HG03457 (cell line): ENCODE results near the gene POMT1.
"Not testable (repeated sequence)": the region's sequence is repeated elsewhere in the genome, so short reads cannot be mapped to it uniquely, and the experiment has no call there.

Experiments
- ATAC-seq: cut with Tn5 transposase; IDR thresholded peaks from one replicate; pipeline ENCODE4 v1.9.1; 2021; ENCODE audit warnings: moderate number of reproducible peaks; ENCODE audit not compliant: unreplicated experiment

The POMT1 gene

DNA sequence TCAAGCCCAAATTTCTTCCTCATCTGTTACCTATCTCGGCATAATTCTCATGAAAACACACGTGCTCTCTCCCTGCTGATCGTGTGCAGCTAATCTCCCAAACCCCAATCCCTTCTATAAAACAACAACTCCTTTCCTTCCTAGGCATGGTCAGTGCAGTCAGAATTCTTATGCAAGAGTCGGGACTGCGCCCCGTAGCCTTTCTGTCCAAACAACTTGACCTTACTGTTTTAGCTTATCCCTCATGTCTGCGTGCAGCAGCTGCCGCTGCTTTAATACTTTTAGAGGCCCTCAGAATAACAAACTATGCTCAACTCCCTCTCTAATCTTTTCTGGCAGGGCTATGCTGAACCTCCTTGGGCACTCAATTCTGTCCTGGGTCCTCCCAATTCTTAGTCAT lies 47.7 kb downstream of the POMT1 start:
- not testable (repeated sequence) for ATAC-seq

DNA sequence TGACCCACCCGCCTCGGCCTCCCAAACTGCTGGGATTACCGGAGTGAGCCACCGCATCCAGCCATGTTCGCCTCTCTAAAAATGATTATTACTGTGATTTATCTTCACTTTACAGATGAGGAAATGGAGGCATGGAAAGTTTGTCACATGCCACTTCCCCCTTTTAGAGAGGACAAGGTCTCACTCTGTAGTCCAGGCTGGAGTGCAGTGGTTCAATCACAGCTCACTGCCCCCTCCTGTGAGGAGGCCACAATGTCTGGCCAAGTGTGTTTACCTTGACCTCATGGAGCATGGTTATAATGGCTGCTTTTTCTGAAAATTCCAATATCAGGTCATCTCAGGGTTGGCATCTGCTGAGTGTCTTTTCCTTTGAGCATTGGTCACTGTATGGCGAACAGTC lies 49.3 kb downstream of the POMT1 start:
- no peak for ATAC-seq

DNA sequence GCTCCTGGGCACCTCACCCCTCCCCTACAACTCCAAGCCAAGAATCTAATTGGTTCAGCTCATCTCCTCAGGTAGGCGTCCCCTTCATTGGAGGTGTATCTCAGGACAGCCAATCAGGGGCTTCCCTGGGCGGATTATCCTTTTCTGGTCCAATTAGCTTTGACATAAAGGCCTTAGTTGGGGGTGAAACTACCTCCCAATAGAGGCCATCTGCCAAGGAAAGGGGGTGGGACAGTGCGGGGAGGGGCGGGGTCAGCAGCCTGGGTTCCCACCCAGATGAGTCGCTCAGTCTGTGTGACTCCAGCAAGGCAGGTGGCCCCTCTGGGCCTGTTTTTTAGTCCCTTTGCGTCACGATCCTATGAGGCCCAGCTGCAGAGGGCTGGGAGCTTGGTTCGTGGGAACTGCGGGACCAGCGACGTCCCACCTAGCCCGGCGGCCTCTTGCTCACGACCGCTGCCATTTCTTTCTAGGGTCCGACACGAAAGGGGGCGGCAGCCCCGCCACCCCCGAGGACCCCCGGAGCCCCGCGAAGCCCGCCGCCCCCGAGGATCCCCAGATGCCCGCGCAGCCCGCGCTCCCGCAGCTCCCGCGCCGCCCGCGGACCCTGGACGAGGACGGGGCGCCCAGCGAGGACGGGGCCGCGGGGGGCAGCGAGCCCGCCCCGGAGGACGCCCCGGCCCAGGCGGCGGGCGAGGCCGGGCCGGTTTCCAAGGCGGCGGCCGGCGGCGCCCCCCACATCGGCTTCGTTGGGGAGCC lies 51.5 kb downstream of the POMT1 start:
- no peak for ATAC-seq

DNA sequence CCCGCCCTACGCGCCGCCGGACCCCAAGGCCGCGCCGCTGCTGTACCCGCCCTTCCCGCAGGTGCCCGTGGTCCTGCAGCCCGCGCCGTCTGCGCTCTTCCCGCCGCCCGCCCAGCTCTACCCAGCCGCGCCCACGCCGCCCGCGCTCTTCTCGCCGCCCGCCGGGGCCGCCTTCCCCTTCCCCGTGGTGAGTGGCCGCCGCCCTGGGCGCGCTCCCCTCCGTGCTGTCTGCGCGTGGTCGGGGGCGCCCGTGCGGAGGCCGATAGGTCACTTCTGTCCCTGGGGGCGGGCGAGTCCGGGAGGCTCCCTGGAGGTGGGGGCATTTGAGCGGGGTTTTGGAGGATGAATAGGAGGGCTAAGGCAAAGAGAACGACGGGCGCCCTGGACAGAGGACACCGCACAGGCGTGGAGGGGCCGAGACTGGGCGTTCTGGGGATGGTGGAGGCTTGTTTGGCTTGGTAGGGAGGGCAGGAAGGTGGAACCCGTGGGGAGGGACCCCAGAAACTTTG lies 52.2 kb downstream of the POMT1 start:
- ATAC-seq, result no peak

DNA sequence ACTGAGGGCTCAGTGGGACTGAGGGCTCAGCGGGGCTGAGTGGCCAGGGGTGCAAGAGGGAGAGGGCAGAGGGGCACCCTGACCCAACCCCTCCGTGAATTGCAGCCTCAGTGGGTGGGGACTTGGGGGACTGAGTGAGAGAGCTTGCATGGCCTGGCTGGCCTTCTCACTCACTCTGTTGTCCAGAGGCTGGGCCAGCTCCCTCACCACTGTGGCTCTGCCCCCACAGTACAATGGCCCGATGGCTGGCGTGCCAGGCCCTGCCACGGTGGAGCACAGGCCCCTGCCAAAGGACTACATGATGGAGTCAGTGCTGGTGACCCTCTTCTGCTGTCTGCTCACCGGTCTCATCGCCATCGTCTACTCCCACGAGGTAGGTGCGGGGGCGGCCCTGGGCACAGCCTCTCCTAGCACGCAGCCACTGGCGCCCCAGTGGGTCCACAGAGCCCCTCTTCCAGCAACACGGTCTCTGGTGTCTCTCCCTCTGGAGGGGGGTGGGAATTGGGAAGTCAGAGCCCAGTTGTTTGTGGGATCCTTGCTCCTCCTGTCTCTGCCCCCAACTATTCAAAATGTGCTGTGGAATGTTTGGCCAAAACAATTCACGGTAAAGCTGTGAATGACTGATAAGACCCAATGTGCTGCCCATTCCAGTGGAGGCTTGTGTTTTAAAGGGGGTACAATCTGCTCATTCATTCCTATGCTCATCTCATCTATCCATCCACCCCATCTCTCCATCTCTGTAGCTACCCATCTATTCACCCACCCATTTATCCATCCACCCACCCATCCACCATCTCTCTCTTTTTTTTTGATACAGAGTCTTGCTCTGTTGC lies 53.3 kb downstream of the POMT1 start:
- ATAC-seq, result no peak

DNA sequence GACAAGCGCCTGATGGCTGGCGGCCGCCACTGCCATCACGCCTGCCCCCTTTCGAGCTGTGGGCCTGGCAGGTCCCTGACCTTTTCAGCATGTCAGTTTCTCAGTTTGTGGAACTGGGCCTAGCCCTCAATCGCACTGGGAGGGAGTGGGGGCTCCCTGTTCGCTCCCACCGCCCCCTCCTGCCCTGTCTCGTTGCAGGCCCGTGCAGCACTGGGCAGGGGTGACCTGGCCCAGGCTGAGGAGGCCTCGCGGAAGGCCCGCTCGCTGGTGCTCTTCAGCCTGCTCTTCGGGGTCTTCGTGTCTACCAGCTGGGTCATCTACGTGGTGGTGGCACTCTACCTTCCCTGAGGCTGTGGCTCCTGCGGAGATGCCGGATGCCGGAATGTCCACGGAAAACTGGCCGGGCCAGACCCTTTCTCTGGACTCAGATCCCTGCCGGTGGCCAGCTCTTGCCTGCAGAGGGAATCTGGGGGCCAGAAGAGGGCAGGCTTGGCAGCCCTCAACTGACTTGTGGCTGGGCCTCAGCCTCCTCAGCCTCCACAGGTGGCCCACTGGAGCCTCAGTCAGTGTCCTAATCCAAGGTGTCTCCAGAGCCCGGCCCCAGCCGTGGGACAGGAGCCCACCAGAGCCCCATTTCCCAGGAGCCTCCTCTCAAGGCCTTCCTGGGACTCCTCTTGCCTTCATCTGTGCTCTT lies 55.3 kb downstream of the POMT1 start:
- ATAC-seq, result no peak

DNA sequence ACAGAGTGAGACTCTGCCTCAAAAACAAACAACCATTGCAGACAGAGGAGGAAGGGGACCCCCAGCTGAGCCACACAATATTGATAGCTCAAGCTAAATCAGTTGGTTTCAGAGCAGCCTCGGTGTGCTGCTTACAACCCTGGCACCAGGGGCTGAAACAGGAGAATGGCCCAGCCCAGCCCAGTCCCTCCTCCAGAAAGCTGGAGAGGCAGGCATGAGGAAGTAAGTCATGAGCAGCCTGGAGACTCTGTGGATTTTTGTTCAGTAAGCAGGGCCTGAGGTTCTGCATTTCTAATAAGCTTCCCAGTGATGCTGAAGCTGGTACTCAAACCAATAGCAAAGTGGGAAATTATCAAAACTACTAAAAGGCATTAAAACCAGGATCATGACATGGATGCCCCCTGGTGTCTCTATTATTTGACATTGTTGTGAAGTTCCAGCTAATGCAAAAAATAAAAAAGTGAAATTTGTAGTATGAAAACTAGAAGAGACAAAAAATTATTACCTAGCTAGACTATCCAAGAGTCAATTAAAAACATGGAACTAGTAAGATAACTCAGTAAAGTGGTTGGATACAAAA lies 56.8 kb downstream of the POMT1 start:
- no peak for ATAC-seq

DNA sequence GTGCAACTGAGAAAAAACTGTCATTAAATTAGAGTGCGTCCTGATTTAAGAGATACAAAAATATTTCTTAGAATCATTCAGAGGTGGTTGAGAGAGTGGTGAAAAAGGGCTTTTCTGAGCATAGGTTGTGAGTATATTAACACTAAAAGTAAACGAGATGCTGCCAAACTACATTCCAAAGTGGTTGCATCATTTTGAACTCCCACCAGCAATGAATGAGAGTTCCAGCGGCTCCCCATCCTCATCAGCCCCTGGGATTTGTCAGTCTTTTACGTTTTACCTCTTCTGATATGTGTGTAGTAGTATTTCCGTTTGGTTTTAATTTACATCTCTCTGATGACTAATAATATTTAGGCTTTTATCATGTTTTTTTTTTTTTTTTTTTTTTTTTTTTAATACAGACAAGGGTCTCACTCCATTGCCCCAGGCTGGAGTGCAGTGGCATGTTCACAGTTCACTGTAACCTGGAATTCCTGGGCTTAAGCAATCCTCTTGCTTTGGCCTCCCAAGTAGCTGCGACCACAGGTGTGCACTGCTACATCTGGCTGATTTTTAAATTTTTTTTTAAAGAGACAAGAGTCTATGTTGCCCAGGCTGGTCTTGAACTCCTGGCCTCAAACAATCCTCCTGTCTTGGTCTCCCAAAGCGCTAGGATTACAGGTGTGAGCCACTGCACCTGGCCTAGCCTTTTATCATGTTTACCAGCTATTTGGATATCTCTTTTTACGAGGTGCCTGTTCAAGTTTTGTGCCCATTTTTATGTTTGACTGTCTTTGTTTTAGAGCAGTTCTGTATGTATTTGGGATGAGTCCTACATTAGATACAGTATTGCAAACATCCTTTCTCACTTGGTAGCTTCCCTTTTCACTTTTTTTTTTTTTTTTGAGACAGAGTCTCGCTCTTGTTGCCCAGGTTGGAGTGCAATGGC lies 59.6 kb downstream of the POMT1 start:
- ATAC-seq, result no peak

DNA sequence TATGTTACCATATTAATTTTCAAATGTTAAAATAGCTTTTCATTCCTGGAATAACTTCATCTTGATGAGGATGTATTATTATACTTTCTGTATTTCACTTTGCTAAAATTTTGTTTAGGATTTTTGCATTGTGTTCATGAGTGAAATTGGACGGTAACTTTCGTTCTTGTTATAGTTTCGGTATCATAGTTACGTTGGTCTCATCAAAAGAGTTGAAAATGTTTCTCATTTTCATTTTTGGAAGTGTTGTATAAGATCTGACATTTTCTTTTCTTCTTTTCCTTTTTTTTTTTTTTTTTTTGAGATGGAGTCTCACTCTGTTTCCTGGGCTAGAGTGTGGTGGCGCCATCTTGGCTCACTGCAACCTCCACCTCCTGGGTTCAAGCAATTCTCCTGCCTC lies 62.7 kb downstream of the POMT1 start:
- ATAC-seq, result no peak

DNA sequence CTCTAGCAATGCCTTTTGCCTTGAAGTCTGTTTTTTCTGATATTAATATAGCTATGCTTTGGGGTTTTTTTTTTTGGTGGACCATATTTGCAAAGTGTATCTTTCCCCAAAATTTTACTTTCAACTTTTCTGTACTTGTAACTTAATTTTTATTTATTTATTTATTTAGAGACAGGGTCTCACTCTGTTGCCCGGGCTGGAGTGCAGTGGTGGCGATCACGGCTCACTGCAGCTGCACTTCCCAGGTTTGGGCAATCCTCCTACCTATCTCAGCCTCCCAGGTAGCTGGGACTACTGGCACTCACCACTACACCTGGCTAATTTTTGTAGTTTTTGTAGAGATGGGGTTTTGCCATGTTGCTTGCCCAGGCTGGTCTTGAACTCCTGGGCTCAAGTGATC lies 63.4 kb downstream of the POMT1 start:
- ATAC-seq, result no peak

DNA sequence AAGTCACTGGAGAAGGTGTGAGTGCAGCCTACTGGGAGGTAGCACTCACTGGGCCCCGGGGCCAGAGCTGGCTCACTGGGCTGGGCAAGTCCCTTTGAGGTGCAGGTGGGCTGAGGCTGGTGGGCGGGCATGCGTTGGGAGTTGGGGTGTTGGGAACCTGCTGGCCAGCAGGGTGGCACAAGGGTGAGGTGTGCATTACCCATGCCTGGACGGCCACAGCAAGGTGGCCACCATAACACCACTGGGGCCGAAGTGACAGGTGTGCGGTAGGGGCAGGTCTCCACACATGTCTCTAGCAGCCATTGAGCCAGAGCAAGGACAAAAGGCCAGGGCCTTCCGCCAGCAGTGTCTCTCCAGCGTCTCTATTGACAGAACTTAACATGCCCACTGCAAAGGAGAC lies 65.2 kb downstream of the POMT1 start:
- no peak for ATAC-seq
